Mesodermal cell (in vitro differentiated cells): ENCODE measurements around the gene ETNPPL. TPM values are rescaled to one million over a fixed set of nuclear protein-coding genes. Genes with fewer than 3 reads are reported as not detected.

ENCODE experiments used
- H3K27ac ChIP-seq: 2 replicates; pipeline ENCODE4 v1.7.0; 2013; ENCODE audit warnings: mild to moderate bottlenecking, low read depth, low read length, moderate library complexity; ENCODE audit not compliant: severe bottlenecking
- H3K36me3 ChIP-seq: 2 replicates; pipeline ENCODE4 v1.7.1; 2013; ENCODE audit warnings: mild to moderate bottlenecking, low read length, moderate library complexity; ENCODE audit not compliant: control insufficient read depth, insufficient read depth
- H3K4me1 ChIP-seq: one replicate; pipeline ENCODE4 v1.7.1; 2013; ENCODE audit warnings: mild to moderate bottlenecking, low read length; ENCODE audit not compliant: insufficient read depth, control insufficient read depth, poor library complexity, severe bottlenecking
- H3K4me3 ChIP-seq: 2 replicates; pipeline ENCODE4 v1.7.0; 2013; ENCODE audit warnings: low read length, control low read depth, mild to moderate bottlenecking; ENCODE audit not compliant: insufficient read depth, poor library complexity, severe bottlenecking; ENCODE audit errors: extremely low read depth
- H3K9me3 ChIP-seq: 2 replicates; pipeline ENCODE4 v1.7.1; 2013; ENCODE audit warnings: mild to moderate bottlenecking, low read length, moderate library complexity; ENCODE audit not compliant: control insufficient read depth
- WGBS, 2 experiments: methylation state at CpG; one replicate each; pipeline ENCODE4 v1.1.5; 2013; ENCODE audit warnings: missing lambda C conversion rate in 2 of 2; ENCODE audit not compliant: insufficient coverage in 2 of 2; 5-methylcytosine and 5-hydroxymethylcytosine counted together
- polyA plus RNA-seq, 2 experiments: library from polyadenylated mRNA; stranded (reverse); fragments of 50-300 nt; gene quantifications; one replicate each; pipeline ENCODE4 v1.2.3, GENCODE V29; 2013

Gene ETNPPL
- not detected for polyA plus RNA-seq (2013, experiment 1 of 2)
- not detected for polyA plus RNA-seq (2013, experiment 2 of 2)

DNA sequence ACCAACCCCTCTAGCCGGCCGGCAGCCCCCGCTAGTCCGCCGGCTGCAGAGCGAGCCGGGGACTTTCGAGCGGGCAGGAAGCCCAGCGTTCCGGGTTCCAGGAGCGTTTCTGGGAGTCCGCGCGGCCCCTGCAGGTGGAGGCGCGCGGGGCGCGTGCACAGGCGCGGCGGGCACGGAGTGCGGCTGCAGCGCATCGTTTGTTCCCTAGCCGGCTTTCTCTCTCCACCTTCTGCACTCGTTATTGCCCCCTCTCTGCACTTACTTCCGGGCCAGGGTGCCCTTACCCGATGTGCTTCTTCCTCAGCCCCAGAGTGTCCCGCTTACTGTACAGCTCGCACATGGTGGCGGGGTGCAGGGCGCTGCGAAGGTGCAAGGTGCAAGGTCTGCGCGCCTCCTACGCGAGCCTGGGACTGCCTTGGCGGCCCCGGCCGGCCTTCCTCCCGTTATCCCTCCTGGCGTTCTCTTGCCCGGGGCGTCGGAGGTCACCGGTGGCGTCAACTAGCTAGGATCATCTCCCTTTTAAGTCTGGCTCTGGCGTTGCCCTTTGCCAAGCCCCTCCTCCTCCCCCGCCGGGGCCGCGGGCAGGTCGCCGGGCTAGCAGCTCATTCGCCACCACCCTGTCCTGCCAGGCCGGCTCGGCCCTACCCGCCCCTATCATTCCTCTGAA is at the start of gene ETNPPL:
ETNPPL (minus strand) TSS at position 495 of the 667 bp plus-strand sequence; CDS start at position 340, 155 bp downstream.
- 0% methylated on average over 42 to 60 of the region's 61 CpGs for WGBS, 2 experiments
- Histone ChIP-seq H3K4me3 (peak within 1 kb of the TSS; percentile 48), H3K27ac (no peak within 1 kb of the TSS), H3K9me3 (no peaks in the 10 kb centered on the region), H3K36me3 (no peaks in the 10 kb centered on the region), H3K4me1 (peaks cover 6% of the 10 kb centered on the region)

- Histone ChIP-seq H3K9me3 (no peaks in the 10 kb centered on the region), H3K27ac (no peak overlapping the region), H3K4me1 (no peaks in the 10 kb centered on the region), H3K36me3 (no peaks in the 10 kb centered on the region), H3K4me3 (no peak overlapping the region)
- WGBS, 2 experiments: no CpG with 5 or more reads among the region's 1 CpG
Observed at GRCh38 chr4:108811486-108811885, 48.6 kb upstream of the ETNPPL start.

- no peak overlapping the region for H3K4me3 ChIP-seq
- H3K9me3 ChIP-seq: no peaks in the 10 kb centered on the region
- H3K36me3 ChIP-seq: no peaks in the 10 kb centered on the region
- H3K4me1 ChIP-seq: no peaks in the 10 kb centered on the region
- no CpG with 5 or more reads among the region's 1 CpG for WGBS, 2 experiments
- no peak overlapping the region for H3K27ac ChIP-seq
Observed at GRCh38 chr4:108810087-108810486, 47.2 kb upstream of the ETNPPL start.

DNA sequence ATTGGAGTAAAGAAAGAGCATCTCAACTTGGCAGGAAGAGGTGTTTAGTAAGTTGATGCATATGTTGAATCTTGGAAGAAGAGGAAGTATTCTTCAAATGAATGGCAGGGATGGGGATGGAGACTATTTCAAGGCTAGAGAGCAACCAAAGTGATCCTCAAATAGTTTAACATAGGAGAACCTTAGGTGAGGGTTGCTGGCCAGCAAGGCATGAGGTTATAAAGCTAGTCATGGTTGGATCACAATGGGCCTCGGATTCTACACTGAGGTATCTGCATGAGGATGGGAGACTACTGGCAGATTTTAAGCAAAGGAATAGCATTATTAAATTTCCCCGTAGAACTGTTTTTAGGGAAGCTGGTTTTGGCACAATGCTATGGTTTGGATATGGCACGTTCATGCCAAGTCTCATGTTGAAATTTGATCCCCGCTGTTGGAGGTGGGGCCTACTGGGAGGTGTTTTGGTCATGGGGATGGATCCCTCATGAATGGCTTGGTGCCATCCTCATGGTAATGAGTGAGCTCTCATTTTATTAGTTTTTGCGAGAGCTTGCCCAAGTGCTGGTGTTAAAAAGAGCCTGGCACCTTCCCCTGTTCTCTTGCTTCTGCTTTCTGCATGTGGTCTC is 41.9 kb upstream of the ETNPPL start:
- H3K27ac ChIP-seq: no peak overlapping the region
- no peaks in the 10 kb centered on the region for H3K4me1 ChIP-seq
- no peaks in the 10 kb centered on the region for H3K9me3 ChIP-seq
- H3K36me3 ChIP-seq: no peaks in the 10 kb centered on the region
- WGBS, 2 experiments: 85 to 87% methylated on average over 4 to 5 of the region's 5 CpGs
- H3K4me3 ChIP-seq: no peak overlapping the region

DNA sequence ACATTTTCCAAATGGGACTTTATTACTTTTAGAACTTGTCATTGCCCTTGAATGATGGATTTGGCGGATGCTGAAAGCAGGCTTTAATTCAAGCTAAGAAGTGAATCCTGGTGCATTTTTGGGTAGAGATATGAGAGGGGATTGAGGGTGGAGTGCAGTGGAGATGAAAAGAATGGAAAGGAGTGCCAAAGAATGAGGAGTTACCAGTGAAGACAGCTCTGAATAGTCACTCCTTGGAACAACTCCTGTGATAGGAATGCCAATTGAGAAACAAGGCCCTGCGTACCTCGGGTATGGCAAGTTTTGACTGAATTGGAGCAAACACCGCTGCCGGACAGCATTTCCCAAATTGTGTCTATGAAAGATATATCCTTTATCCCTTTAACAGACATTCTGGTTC is 36.5 kb upstream of the ETNPPL start:
- no peak overlapping the region for H3K27ac ChIP-seq
- WGBS, 2 experiments: 56 to 58% methylated on average over 5 of the region's 5 CpGs
- no peaks in the 10 kb centered on the region for H3K4me1 ChIP-seq
- H3K36me3 ChIP-seq: no peaks in the 10 kb centered on the region
- no peak overlapping the region for H3K4me3 ChIP-seq
- no peaks in the 10 kb centered on the region for H3K9me3 ChIP-seq

DNA sequence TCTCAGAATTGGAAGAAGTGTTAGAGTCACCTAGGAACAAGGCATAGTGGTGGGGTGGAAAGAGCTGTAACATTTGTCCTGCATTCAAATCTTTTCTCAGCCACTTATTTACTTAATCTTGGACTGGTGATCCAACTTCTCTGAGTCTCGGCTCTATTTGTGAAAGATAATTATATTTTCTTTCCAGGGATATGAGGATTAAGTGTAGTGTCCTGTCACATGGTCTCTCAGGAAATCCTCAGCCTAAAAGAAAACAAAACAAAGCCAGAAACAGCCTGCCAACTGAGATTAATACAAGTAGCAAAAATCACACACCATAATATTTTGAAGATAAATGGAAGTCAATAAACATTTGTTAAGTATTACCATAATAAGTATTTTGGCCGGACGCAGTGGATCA is 33.3 kb upstream of the ETNPPL start:
- H3K9me3 ChIP-seq: no peaks in the 10 kb centered on the region
- no peak overlapping the region for H3K4me3 ChIP-seq
- no peak overlapping the region for H3K27ac ChIP-seq
- WGBS, 2 experiments: 100% methylated on average over 2 of the region's 3 CpGs; no CpG with 5 or more reads in 1 of the 2 experiments
- no peaks in the 10 kb centered on the region for H3K4me1 ChIP-seq
- no peaks in the 10 kb centered on the region for H3K36me3 ChIP-seq

- Histone ChIP-seq H3K4me3 (no peak overlapping the region), H3K9me3 (no peaks in the 10 kb centered on the region), H3K4me1 (no peaks in the 10 kb centered on the region), H3K27ac (no peak overlapping the region), H3K36me3 (no peaks in the 10 kb centered on the region)
Observed at GRCh38 chr4:108795733-108796132, 32.9 kb upstream of the ETNPPL start.

DNA sequence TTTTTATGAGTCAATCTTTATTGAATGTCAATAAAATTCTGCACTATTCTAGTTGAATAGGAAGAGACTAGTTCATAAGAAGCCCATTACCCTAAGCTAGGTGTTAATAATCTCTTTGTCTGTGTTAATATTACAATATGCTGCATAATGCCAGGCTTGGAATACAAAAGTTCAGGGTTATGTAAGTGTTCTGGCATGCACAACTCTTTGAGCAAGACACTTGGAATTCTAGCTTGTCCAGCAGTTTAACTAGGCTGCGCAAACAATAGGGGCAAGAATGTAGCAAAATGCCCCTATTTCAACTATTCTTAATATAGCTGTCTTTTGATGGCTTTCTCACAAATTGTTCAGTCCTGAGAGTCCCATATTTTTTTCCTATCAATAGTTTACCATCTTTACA is 31.3 kb upstream of the ETNPPL start:
- Histone ChIP-seq H3K9me3 (no peaks in the 10 kb centered on the region), H3K36me3 (no peaks in the 10 kb centered on the region), H3K4me1 (no peaks in the 10 kb centered on the region), H3K27ac (no peak overlapping the region), H3K4me3 (no peak overlapping the region)
- no CpG with 5 or more reads among the region's 1 CpG for WGBS, 2 experiments

DNA sequence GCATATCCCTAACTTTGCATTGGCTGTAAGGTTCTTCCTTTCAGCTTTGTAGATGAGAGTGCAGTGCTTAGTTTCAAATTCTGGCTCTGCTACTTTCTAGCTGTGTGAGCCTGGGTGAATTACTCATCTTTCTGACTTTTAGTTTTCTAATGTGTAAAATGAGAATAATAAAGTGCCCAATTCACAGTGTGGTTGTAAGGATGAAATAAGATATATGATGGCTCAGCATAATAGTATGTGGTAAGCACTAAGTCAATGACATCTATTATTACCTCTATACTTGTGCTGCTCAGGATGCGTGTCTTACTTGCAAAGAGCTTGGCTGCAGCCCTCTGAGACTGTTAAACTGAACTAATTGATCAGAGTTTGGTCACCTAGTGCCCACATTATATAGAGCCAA is 30.6 kb upstream of the ETNPPL start:
- Histone ChIP-seq H3K36me3 (no peaks in the 10 kb centered on the region), H3K27ac (no peak overlapping the region), H3K9me3 (no peaks in the 10 kb centered on the region), H3K4me3 (no peak overlapping the region), H3K4me1 (no peaks in the 10 kb centered on the region)
- WGBS, 2 experiments: 100% methylated on average over 1 of the region's 1 CpG

GRCh38 chr4:108788731-108789130 is 25.9 kb upstream of the ETNPPL start:
- Histone ChIP-seq H3K4me3 (no peak overlapping the region), H3K36me3 (no peaks in the 10 kb centered on the region), H3K9me3 (no peaks in the 10 kb centered on the region), H3K4me1 (no peaks in the 10 kb centered on the region), H3K27ac (no peak overlapping the region)
- WGBS, 2 experiments: 92 to 99% methylated on average over 9 of the region's 9 CpGs

GRCh38 chr4:108787724-108788123 is 24.9 kb upstream of the ETNPPL start:
- H3K36me3 ChIP-seq: no peaks in the 10 kb centered on the region
- H3K9me3 ChIP-seq: no peaks in the 10 kb centered on the region
- no peaks in the 10 kb centered on the region for H3K4me1 ChIP-seq
- 94 to 98% methylated on average over 13 to 16 of the region's 16 CpGs for WGBS, 2 experiments
- H3K27ac ChIP-seq: no peak overlapping the region
- no peak overlapping the region for H3K4me3 ChIP-seq
